C4-2B (cell line): ENCODE results near the gene TAS1R3.

ENCODE experiments used
- ZFX ChIP-seq: fragments of 450-650 bp; IDR thresholded peaks from 2 replicates; pipeline ENCODE4 v1.6.1; 2017
- TF ChIP-seq, protein P1 (sequence below): fragments of 450-650 bp; conservative IDR thresholded peaks from 2 replicates; pipeline ENCODE4 v1.5.1; 2017; ENCODE audit warnings: mild to moderate bottlenecking

DNA sequence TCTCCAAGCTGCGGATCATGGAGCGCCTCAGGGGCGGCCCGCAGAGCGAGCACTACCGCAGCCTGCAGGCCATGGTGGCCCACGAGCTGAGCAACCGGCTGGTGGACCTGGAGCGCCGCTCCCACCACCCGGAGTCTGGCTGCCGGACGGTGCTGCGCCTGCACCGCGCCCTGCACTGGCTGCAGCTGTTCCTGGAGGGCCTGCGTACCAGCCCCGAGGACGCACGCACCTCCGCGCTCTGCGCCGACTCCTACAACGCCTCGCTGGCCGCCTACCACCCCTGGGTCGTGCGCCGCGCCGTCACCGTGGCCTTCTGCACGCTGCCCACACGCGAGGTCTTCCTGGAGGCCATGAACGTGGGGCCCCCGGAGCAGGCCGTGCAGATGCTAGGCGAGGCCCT lies 3.8 kb upstream of the TAS1R3 start:
- TF ChIP-seq, protein P1, sequence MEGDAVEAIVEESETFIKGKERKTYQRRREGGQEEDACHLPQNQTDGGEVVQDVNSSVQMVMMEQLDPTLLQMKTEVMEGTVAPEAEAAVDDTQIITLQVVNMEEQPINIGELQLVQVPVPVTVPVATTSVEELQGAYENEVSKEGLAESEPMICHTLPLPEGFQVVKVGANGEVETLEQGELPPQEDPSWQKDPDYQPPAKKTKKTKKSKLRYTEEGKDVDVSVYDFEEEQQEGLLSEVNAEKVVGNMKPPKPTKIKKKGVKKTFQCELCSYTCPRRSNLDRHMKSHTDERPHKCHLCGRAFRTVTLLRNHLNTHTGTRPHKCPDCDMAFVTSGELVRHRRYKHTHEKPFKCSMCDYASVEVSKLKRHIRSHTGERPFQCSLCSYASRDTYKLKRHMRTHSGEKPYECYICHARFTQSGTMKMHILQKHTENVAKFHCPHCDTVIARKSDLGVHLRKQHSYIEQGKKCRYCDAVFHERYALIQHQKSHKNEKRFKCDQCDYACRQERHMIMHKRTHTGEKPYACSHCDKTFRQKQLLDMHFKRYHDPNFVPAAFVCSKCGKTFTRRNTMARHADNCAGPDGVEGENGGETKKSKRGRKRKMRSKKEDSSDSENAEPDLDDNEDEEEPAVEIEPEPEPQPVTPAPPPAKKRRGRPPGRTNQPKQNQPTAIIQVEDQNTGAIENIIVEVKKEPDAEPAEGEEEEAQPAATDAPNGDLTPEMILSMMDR = no peak
- no peak for TF ChIP-seq ZFX
